GM06990 (cell line): Measurements from ENCODE around the gene HOXC9.

Experiments
- DNase-seq: peaks from one replicate; pipeline ENCODE4 v3.0.0-alpha.2; 2011; ENCODE audit not compliant: insufficient read length; ENCODE audit errors: extremely low read depth
- H3K27me3 ChIP-seq: replicated peaks from 2 replicates; pipeline ENCODE4 v1.6.0; 2011; ENCODE audit warnings: low read length; ENCODE audit not compliant: control insufficient read depth, insufficient read depth
- H3K36me3 ChIP-seq: 2 replicates; pipeline ENCODE4 v1.5.1; 2011; ENCODE audit warnings: low read length; ENCODE audit not compliant: control insufficient read depth, insufficient read depth
- H3K4me3 ChIP-seq: replicated peaks from 2 replicates; pipeline ENCODE4 v1.5.1; 2011; ENCODE audit warnings: low read depth, mild to moderate bottlenecking, control low read depth, low read length
- TF ChIP-seq, protein P1 (sequence below): IDR thresholded peaks from 2 replicates; pipeline ENCODE4 v1.5.1; 2011; ENCODE audit warnings: low read length, control low read depth, mild to moderate bottlenecking, inconsistent platforms; ENCODE audit not compliant: insufficient read depth, poor library complexity, severe bottlenecking

The HOXC9 gene

GRCh38 chr12:53966085-53966384, 33.9 kb upstream of the HOXC9 start:
- peaks cover 10% of the 10 kb centered on the region for H3K27me3 ChIP-seq
- no peaks in the 10 kb centered on the region for H3K36me3 ChIP-seq
- no peak for DNase-seq
- no peak overlapping the region for H3K4me3 ChIP-seq
- TF ChIP-seq, protein P1, sequence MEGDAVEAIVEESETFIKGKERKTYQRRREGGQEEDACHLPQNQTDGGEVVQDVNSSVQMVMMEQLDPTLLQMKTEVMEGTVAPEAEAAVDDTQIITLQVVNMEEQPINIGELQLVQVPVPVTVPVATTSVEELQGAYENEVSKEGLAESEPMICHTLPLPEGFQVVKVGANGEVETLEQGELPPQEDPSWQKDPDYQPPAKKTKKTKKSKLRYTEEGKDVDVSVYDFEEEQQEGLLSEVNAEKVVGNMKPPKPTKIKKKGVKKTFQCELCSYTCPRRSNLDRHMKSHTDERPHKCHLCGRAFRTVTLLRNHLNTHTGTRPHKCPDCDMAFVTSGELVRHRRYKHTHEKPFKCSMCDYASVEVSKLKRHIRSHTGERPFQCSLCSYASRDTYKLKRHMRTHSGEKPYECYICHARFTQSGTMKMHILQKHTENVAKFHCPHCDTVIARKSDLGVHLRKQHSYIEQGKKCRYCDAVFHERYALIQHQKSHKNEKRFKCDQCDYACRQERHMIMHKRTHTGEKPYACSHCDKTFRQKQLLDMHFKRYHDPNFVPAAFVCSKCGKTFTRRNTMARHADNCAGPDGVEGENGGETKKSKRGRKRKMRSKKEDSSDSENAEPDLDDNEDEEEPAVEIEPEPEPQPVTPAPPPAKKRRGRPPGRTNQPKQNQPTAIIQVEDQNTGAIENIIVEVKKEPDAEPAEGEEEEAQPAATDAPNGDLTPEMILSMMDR: no peak

DNA sequence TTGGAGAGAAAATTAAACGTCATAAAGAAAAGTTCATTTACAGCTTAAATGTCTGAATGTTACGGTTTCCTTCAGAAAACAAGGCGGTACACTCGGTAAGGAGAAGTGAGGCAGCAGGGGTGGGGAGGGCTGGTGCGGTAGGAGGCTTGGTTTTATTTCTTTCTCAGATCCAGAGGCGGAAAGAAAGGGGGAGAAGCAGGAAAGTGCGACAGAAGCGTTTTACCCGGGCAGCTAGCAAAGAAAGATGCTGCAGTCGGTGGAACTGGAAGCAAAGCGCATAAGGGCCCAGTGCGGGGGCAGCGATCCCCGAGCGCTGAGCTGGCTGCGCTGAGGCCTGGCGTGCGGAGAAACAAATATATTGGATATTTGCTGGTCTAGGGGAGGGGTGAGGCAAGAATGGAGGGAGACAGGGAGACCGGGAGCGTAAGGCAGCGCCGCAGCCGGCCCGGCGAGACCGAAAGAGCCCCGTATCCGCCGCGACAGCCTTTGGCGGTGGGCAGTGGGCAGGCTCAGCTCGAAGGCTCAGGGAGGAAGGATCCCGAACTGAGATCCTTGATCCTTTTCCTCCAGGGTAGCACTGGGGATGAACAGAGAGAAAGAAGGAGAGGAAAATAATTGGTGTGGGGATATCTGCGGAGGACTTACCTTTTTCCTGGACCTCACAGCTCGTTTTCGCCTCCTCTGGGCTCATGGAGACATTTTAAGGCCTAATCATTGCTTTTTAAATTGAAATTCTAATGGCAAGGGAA, 33.4 kb upstream of the HOXC9 start:
- TF ChIP-seq, protein P1: no peak
- no peaks in the 10 kb centered on the region for H3K36me3 ChIP-seq
- no peak overlapping the region for H3K4me3 ChIP-seq
- peaks cover 11% of the 10 kb centered on the region for H3K27me3 ChIP-seq
- no peak for DNase-seq

- Histone ChIP-seq H3K27me3 (peaks cover 11% of the 10 kb centered on the region), H3K36me3 (no peaks in the 10 kb centered on the region), H3K4me3 (no peak overlapping the region)
- TF ChIP-seq, protein P1: no peak
- DNase-seq: no peak
Observed at GRCh38 chr12:53967421-53967925, 32.5 kb upstream of the HOXC9 start.

DNA sequence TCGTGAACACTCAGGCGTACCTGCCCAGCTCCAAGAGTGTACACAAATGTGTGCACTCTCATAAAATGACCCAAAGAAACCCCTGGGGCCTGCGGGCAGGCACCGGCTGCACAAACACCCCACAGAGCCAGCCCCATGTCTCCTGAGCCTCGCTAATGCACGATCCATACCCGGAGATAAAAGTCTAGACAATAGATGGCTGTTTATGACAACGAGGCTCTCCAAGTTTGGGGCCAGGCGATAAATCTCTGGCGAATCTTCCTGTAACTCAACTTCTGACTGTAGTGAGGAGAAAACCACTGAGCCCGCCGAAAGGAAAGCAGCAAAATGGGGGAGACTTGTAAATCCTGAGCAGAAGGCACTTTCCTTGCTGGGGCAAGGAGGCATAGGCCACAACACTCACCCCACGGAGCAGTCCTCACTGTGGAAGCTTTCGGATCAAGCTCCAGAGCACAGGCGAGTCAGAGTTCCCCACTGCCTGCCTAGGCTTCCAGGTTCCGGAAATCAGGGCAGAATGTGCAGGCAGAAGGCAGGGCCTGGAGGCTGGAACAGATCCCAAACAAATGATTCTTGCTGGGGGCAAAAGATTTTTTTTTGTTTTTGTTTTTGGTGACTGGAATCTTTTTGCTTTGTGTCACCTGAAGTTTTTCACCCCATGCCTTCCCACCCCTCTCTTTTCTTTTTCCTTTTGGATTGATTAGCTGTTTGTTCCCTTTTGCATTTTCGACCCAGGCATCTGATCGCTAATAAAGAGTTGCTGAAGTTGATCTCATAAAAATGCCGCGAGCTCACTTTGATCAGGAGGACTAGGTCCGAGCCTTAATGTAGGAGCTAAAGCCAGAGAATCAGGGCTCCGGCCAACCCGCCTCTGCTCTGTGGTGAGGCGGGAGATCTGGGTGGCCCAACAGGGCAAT, 31.5 kb upstream of the HOXC9 start:
- DNase-seq: no peak
- H3K27me3 ChIP-seq: peaks cover 11% of the 10 kb centered on the region
- H3K36me3 ChIP-seq: no peaks in the 10 kb centered on the region
- H3K4me3 ChIP-seq: no peak overlapping the region
- TF ChIP-seq, protein P1: no peak

GRCh38 chr12:53969588-53970259, 30.2 kb upstream of the HOXC9 start:
- TF ChIP-seq, protein P1: no peak
- Histone ChIP-seq H3K36me3 (no peaks in the 10 kb centered on the region), H3K27me3 (peaks cover 11% of the 10 kb centered on the region), H3K4me3 (no peak overlapping the region)
- DNase-seq: no peak
